ENCODE measurements around the gene IHH. TPM values are rescaled to one million over a fixed set of nuclear protein-coding genes. Genes with fewer than 3 reads are reported as not detected.

IHH gene
- total RNA-seq, 1 experiment from 2014 or later = 0.17 TPM

DNA sequence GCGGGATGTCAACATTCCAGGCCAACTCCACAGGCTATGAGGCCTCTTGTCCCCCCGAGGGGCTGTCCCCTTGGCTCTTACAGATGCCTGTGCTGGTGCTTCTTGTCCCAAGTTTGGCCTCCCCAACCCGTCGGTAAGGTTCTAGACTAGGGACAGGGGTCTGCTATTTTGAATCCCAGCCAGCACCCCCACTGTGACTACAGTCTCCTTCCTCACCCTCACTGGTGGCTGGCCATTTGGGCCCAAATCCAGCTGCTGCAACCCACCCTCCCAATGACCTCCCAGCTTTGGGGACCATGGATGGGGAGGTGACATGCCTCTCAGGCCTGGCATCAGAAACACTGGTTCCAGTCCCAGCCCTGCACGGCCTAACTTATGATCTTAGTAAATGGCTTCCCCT is 38.1 kb downstream of the IHH start:
- RAD21 ChIA-PET (ENCODE audit: low non-redundant PET in 1 of 2, low total read pairs in 2 of 2, uncharacterized antibody in 2 of 2, unreplicated experiment in 2 of 2) = no interaction called here
- BruUV-seq (replicated peaks) = no TSS peak
- Histone ChIP-seq H3K4me3 (replicated peaks in 1 of 2; ENCODE audit: low read depth in 1 of 2, low read length in 2 of 2) (no peak overlapping the region), H3K27ac (ENCODE audit: low read depth, low read length) (no peak overlapping the region), H3K4me1 (ENCODE audit: control insufficient read depth in 1 of 2, insufficient read depth in 2 of 2, low read length in 2 of 2) (no peaks in the 10 kb centered on the region), H3K27me3 (ENCODE audit: insufficient read depth, low read length) (no peaks in the 10 kb centered on the region), H3K36me3 (ENCODE audit: control insufficient read depth in 1 of 2, insufficient read depth in 2 of 2, low read length in 2 of 2) (no peaks in the 10 kb centered on the region), H3K9ac (ENCODE audit: low read length) (no peak overlapping the region), H2AFZ (ENCODE audit: low read depth, low read length, poor library complexity, severe bottlenecking) (no peak overlapping the region), H3K9me3 (ENCODE audit: control insufficient read depth in 1 of 2, insufficient read depth in 1 of 2, low read depth in 1 of 2, low read length in 2 of 2) (no peaks in the 10 kb centered on the region), H3K9me2 (ENCODE audit: insufficient read depth) (no peaks in the 10 kb centered on the region), H4K20me1 (ENCODE audit: insufficient read depth) (no peaks in the 10 kb centered on the region), H3K4me2 (ENCODE audit: low read length) (no peak overlapping the region), H3K79me2 (ENCODE audit: insufficient read depth, low read length) (no peaks in the 10 kb centered on the region)
- intact Hi-C loops (cut with micrococcal nuclease) = no loop called here
- DNase-seq (ENCODE audit: low read depth, low spot score) (no peak), ATAC-seq (no peak)
- TF ChIP-seq TCF7L2 (IDR thresholded peaks at IDR 0.05; ENCODE audit: borderline replicate concordance, extremely low read depth, insufficient read depth, insufficient read length) (no peak), REST (IDR thresholded peaks at IDR 0.05; ENCODE audit: low read depth) (no peak), EZH2 (IDR thresholded peaks at IDR 0.05) (no peak), ELF1 (IDR thresholded peaks at IDR 0.05; ENCODE audit: borderline replicate concordance, low read depth) (no peak)
- TF ChIP-seq, protein P1, sequence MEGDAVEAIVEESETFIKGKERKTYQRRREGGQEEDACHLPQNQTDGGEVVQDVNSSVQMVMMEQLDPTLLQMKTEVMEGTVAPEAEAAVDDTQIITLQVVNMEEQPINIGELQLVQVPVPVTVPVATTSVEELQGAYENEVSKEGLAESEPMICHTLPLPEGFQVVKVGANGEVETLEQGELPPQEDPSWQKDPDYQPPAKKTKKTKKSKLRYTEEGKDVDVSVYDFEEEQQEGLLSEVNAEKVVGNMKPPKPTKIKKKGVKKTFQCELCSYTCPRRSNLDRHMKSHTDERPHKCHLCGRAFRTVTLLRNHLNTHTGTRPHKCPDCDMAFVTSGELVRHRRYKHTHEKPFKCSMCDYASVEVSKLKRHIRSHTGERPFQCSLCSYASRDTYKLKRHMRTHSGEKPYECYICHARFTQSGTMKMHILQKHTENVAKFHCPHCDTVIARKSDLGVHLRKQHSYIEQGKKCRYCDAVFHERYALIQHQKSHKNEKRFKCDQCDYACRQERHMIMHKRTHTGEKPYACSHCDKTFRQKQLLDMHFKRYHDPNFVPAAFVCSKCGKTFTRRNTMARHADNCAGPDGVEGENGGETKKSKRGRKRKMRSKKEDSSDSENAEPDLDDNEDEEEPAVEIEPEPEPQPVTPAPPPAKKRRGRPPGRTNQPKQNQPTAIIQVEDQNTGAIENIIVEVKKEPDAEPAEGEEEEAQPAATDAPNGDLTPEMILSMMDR (IDR thresholded peaks at IDR 0.05 in 2 of 3, conservative IDR thresholded peaks at IDR 0.05 in 1 of 3; ENCODE audit: borderline replicate concordance in 1 of 3, insufficient read depth in 1 of 3, low read depth in 2 of 3, low read length in 2 of 3) = no peak
- POLR2A ChIA-PET = no interaction called here
- CTCF ChIA-PET = no interaction called here
